ENCODE measurements around the gene POGLUT2. TPM values are rescaled to one million over a fixed set of nuclear protein-coding genes. Genes with fewer than 3 reads are reported as not detected.

Gene POGLUT2
- total and polyA plus RNA-seq, 2 experiments from 2014 or later: 15.7 to 23.1 TPM

- no peak overlapping the region for H3K4me3 ChIP-seq
- H3K9me3 ChIP-seq (ENCODE audit: low read depth): no peaks in the 10 kb centered on the region
- no peaks in the 10 kb centered on the region for H3K36me3 ChIP-seq
- DNase-seq (ENCODE audit: low read depth in 1 of 2, low spot score in 1 of 2): no peak
- TF ChIP-seq CTCF (IDR thresholded peaks at IDR 0.05; ENCODE audit: low read depth, low read length): no peak
- no peak overlapping the region for H3K27ac ChIP-seq
- H3K4me1 ChIP-seq (ENCODE audit: low read depth): no peaks in the 10 kb centered on the region
- peaks cover 4% of the 10 kb centered on the region for H3K27me3 ChIP-seq
Measured at GRCh38 chr13:102776271-102776670, 22.5 kb downstream of the POGLUT2 start.

- no peaks in the 10 kb centered on the region for H3K9me3 ChIP-seq (ENCODE audit: low read depth)
- H3K27me3 ChIP-seq: peaks cover 4% of the 10 kb centered on the region
- no peak for DNase-seq (ENCODE audit: low read depth in 1 of 2, low spot score in 1 of 2)
- no peak overlapping the region for H3K4me3 ChIP-seq
- no peak for TF ChIP-seq CTCF (IDR thresholded peaks at IDR 0.05; ENCODE audit: low read depth, low read length)
- no peaks in the 10 kb centered on the region for H3K4me1 ChIP-seq (ENCODE audit: low read depth)
- H3K36me3 ChIP-seq: no peaks in the 10 kb centered on the region
- no peak overlapping the region for H3K27ac ChIP-seq
Measured at GRCh38 chr13:102774591-102775520, 23.9 kb downstream of the POGLUT2 start.

- peaks cover 4% of the 10 kb centered on the region for H3K27me3 ChIP-seq
Measured at GRCh38 chr13:102774214-102774568, 24.6 kb downstream of the POGLUT2 start.

GRCh38 chr13:102773441-102774213, 25.1 kb downstream of the POGLUT2 start, which contains the start of gene TEX30:
TSS of gene TEX30 (minus strand) at chr13:102773786. CDS start at chr13:102770026, 3,760 bp downstream.
- DNase-seq (ENCODE audit: low read depth in 1 of 2, low spot score in 1 of 2): peak; percentile 84 to 91
- TF ChIP-seq CTCF (IDR thresholded peaks at IDR 0.05; ENCODE audit: low read depth, low read length): no peak
- Histone ChIP-seq H3K27me3 (peaks cover 4% of the 10 kb centered on the region), H3K9me3 (ENCODE audit: low read depth) (no peaks in the 10 kb centered on the region), H3K4me3 (peak within 1 kb of the TSS; percentile 48), H3K4me1 (ENCODE audit: low read depth) (no peaks in the 10 kb centered on the region), H3K36me3 (no peaks in the 10 kb centered on the region), H3K27ac (peak within 1 kb of the TSS; percentile 1)

More at GRCh38 chr13:102774214-102774568, 24.6 kb downstream of the POGLUT2 start:
- no peak overlapping the region for H3K4me3 ChIP-seq
- H3K36me3 ChIP-seq: no peaks in the 10 kb centered on the region
- H3K4me1 ChIP-seq (ENCODE audit: low read depth): no peaks in the 10 kb centered on the region
- DNase-seq (ENCODE audit: low read depth in 1 of 2, low spot score in 1 of 2): no peak
- no peak overlapping the region for H3K27ac ChIP-seq
- no peaks in the 10 kb centered on the region for H3K9me3 ChIP-seq (ENCODE audit: low read depth)
- TF ChIP-seq CTCF (IDR thresholded peaks at IDR 0.05; ENCODE audit: low read depth, low read length): no peak

- Histone ChIP-seq H3K4me3 (no peak overlapping the region), H3K36me3 (no peaks in the 10 kb centered on the region), H3K4me1 (ENCODE audit: low read depth) (no peaks in the 10 kb centered on the region), H3K27ac (no peak overlapping the region), H3K9me3 (ENCODE audit: low read depth) (no peaks in the 10 kb centered on the region), H3K27me3 (peaks cover 4% of the 10 kb centered on the region)
- DNase-seq (ENCODE audit: low read depth in 1 of 2, low spot score in 1 of 2): no peak
- TF ChIP-seq CTCF (IDR thresholded peaks at IDR 0.05; ENCODE audit: low read depth, low read length): no peak
Measured at GRCh38 chr13:102772042-102772425, 26.7 kb downstream of the POGLUT2 start.

All from cardiac muscle cell (in vitro differentiated cells and primary cell).